ENCODE measurements around the gene RNF114.

Gene RNF114, protein sequence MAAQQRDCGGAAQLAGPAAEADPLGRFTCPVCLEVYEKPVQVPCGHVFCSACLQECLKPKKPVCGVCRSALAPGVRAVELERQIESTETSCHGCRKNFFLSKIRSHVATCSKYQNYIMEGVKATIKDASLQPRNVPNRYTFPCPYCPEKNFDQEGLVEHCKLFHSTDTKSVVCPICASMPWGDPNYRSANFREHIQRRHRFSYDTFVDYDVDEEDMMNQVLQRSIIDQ

DNA sequence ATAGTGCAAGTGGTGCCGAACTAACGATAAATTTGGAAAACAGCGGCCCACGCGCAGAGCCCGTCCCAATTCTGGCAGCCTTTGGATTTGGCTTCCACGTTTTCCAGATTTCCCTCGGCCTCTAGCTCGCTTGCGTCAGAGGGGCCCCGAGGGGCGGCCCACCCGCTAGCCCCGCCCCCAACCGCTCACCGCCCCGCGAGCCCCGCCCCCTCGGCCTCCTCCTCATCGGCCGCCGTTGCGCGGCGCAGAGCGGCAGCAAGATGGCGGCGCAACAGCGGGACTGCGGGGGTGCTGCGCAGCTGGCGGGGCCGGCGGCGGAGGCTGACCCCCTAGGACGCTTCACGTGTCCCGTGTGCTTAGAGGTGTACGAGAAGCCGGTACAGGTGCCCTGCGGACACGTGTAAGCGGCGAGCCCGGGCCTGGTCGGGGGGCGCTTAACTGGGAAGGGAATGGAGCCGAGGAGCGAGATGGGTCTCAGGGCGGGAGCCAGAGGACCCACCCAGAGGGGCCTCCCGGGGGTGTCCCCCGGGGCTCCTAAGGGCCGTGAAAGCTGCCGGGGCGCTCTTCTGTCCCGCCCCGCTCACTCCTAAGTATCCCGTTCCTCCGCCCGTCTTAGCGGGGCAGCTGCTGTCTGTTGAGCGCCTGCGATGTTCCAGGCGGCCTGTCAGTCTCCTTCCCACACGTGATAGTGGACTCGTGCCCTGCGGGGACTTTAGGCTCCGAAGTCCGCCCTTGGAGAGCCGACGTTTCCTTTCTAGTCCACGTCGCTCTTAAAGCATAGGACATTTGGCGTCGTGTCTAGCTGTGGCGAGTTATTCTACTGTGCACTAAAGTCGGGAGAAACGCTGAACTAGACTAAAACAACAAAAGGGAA is at the start of gene RNF114:
RNF114 (plus strand) TSS at position 245 of the 874 bp plus-strand sequence; CDS start at position 261, 16 bp downstream.
- TF ChIP-seq, protein P1, sequence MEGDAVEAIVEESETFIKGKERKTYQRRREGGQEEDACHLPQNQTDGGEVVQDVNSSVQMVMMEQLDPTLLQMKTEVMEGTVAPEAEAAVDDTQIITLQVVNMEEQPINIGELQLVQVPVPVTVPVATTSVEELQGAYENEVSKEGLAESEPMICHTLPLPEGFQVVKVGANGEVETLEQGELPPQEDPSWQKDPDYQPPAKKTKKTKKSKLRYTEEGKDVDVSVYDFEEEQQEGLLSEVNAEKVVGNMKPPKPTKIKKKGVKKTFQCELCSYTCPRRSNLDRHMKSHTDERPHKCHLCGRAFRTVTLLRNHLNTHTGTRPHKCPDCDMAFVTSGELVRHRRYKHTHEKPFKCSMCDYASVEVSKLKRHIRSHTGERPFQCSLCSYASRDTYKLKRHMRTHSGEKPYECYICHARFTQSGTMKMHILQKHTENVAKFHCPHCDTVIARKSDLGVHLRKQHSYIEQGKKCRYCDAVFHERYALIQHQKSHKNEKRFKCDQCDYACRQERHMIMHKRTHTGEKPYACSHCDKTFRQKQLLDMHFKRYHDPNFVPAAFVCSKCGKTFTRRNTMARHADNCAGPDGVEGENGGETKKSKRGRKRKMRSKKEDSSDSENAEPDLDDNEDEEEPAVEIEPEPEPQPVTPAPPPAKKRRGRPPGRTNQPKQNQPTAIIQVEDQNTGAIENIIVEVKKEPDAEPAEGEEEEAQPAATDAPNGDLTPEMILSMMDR (IDR thresholded peaks at IDR 0.05; ENCODE audit: control insufficient read depth, insufficient read depth, low read depth, low read length, missing control alignments): no peak
- DNase-seq (ENCODE audit: low read depth): peak; percentile 52
- H3K4me3 ChIP-seq (ENCODE audit: control insufficient read depth, low read depth, low read length): peak within 1 kb of the TSS; percentile 89

DNA sequence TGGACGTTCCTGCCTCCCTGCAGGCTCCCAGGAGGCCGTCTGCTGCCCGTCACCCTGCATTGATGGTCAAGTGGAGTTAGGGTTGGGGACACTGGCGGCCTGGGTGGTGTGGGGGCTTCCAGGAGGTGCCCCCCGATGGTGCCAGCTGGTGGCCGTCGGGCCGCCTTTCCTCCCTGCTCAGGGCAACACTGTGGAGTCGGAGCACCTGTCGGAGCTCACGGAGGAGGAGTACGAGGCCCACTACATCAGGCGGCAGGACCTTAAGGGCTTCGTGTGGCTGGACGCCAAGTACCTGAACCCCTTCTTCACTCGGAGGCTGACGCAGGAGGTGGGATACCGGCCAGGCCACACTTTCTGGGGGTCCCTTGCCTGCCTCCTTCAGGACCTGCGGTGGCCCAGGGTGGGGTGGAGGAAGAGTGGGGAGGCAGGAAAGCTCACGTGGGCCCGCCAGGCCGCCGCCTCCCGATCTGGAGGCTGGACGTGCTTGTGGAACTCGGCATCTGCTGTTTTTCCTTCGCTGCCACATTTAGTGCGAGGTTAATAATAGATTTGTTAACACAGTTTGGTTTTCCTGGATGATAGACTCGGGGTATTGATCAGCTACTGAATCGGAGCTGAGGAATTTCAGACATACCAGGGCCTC is 49.5 kb upstream of the RNF114 start:
- no peak overlapping the region for H3K4me3 ChIP-seq (ENCODE audit: control insufficient read depth, low read depth, low read length)
- TF ChIP-seq, protein P1 (IDR thresholded peaks at IDR 0.05; ENCODE audit: control insufficient read depth, insufficient read depth, low read depth, low read length, missing control alignments): no peak
- no peak for DNase-seq (ENCODE audit: low read depth)

DNA sequence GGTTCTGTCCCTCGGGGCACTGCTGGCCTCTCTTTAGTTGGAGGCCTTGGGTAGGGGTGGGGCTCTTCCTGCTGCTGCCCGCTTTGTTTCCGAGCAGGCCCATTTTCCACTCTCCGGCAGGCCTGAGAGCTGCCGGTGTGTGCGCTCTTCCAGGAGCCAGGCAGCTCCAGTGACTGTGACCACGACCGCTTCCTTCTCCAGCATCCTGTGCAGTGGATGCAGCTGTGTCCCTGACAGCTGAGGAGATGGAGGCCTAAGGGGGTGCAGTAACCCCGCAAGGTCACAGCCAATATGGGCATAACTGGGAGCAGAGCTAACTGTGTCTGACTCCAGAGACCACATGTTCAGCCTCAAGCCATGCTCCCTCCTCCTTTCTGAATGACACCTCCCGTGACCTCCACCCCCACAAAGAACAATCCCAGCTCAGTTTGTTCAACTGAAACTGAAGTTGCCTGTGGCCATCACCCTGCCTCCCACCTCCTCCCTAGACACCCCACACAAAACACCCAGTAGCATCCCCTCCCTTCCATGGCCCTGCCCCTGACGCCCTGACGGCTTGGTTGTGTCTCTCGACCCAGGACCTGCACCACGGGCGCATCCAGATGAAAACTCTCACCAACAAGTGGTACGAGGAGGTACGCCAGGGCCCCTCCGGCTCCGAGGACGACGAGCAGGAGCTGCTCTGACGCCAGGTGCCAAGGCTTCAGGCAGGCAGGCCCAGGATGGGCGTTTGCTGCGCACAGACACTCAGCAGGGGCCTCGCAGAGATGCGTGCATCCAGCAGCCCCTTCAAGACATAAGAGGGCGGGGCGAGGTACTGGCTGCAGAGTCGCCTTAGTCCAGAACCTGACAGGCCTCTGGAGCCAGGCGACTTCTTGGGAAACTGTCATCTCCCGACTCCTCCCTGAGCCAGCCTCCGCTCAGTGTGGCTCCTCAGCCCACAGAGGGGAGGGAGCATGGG is 48.7 kb upstream of the RNF114 start:
- DNase-seq (ENCODE audit: low read depth): no peak
- TF ChIP-seq, protein P1 (IDR thresholded peaks at IDR 0.05; ENCODE audit: control insufficient read depth, insufficient read depth, low read depth, low read length, missing control alignments): no peak
- H3K4me3 ChIP-seq (ENCODE audit: control insufficient read depth, low read depth, low read length): no peak overlapping the region

DNA sequence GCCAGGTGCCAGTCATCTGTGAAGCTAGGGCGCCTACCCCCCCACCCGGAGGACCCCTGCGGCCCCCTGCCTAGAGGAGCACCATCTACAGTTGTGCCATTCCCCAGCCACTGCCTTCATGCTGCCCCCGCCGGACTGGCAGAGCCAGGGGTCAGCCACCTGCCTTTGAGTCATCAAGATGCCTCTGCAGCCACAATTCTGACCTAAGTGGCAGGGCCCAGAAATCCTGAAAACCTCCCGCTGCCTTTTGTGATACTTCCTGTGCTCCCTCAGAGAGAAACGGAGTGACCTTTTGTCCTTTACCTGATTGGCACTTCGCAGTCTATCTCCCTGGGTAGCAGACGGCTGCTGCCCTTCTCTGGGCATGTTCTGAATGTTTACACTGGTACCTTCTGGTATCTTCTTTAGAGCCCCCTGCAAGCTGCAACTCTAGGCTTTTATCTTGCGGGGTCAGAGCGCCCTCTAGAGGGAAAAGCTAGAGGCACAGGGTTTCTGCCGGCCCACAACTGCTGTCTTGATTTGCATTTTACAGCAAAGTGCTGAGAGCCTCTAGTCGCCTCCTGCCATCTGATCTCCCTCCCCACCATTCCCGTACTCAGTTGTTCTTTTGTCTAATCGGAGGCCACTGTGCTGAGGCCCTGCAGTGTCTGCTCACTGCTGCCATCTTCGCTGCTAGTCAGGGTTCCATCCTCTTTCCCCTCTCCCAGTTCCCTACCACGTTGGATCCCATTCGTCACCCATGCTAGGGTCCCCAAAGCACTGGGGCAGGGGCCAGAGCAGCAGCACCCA is 47.8 kb upstream of the RNF114 start:
- DNase-seq (ENCODE audit: low read depth): no peak
- TF ChIP-seq, protein P1 (IDR thresholded peaks at IDR 0.05; ENCODE audit: control insufficient read depth, insufficient read depth, low read depth, low read length, missing control alignments): peak; percentile 84
- no peak overlapping the region for H3K4me3 ChIP-seq (ENCODE audit: control insufficient read depth, low read depth, low read length)

DNA sequence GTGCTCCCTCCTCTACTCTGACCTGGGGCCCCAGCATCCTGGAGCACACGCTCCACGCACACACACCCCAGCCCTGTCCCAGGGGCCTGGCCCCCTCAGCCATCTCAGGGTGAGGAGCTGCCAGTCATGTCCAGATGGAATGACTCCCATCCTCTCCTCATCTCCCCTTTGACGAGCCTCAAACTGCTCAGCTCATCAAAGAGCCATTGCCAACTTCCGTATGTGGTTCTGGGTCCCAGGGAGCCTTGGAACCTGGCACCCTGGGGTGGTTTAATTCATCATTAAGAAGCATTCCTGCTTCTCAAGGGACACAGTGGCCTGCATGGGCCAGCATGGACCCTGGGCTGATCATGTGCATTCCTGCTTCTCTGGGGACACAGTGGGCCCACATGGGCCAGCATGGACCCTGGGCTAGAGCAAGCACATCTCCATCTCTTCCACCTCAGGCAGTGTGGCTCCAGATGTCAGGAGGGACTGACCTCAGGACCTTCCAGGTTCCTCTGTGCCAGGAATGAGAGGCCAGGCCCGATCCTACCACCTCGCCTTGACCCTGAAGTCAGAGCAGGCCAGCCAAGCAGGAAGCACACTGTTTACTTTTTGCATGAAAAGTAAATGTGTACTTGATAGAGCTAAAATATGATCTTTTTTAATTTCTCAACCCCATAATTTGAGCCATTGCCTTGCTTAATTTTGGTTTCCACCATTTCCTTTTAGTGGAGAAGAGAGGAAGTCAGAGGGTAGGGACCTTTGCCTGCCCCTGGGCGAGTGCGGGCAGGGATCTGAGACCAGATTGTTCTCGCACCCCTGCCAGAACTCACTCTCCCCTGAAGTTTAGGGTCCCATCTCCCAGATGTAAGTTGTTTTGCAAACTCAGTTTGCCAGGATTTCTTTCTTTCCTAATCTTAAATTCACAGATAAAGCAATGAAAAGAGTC is 46.9 kb upstream of the RNF114 start:
- DNase-seq (ENCODE audit: low read depth): no peak
- TF ChIP-seq, protein P1 (IDR thresholded peaks at IDR 0.05; ENCODE audit: control insufficient read depth, insufficient read depth, low read depth, low read length, missing control alignments): no peak
- no peak overlapping the region for H3K4me3 ChIP-seq (ENCODE audit: control insufficient read depth, low read depth, low read length)

Measured in AG09309 (cell line).